ENCODE measurements around the gene MAPK4.

The MAPK4 gene

GRCh38 chr18:50726960-50727589, 167.2 kb downstream of the MAPK4 start:
- no peak for TF ChIP-seq CTCF (IDR thresholded peaks at IDR 0.05)

- TF ChIP-seq CTCF (IDR thresholded peaks at IDR 0.05): no peak
These were observed 168.0 kb downstream of the MAPK4 start for GRCh38 chr18:50727721-50728471.

GRCh38 chr18:50729376-50729775, 169.5 kb downstream of the MAPK4 start:
- no peak for TF ChIP-seq CTCF (IDR thresholded peaks at IDR 0.05)

- TF ChIP-seq CTCF (IDR thresholded peaks at IDR 0.05): no peak
These were observed 170.1 kb downstream of the MAPK4 start for GRCh38 chr18:50729986-50730385.

- no peak for TF ChIP-seq CTCF (IDR thresholded peaks at IDR 0.05)
These were observed 174.5 kb downstream of the MAPK4 start for GRCh38 chr18:50734342-50734741.

GRCh38 chr18:50734886-50735285, 175.0 kb downstream of the MAPK4 start:
- TF ChIP-seq CTCF (IDR thresholded peaks at IDR 0.05): no peak

GRCh38 chr18:50737127-50737526, 177.2 kb downstream of the MAPK4 start:
- TF ChIP-seq CTCF (IDR thresholded peaks at IDR 0.05): no peak

Data from LNCAP (cell line).